Neutrophil (primary cell): ENCODE measurements around the gene EGFR.

ENCODE experiments used
- H3K27ac ChIP-seq: fragments of 200-600 bp; sonication (generic); 2 replicates; pipeline ENCODE4 v1.5.1; 2016; ENCODE audit warnings: mild to moderate bottlenecking, moderate library complexity
- H3K27me3 ChIP-seq: fragments of 200-600 bp; sonication (generic); 2 replicates; pipeline ENCODE4 v1.6.0; 2016; ENCODE audit warnings: mild to moderate bottlenecking
- H3K36me3 ChIP-seq: fragments of 200-600 bp; sonication (generic); 2 replicates; pipeline ENCODE4 v1.5.1; 2017
- H3K4me1 ChIP-seq, 2 experiments: fragments of 200-600 bp in 1 of 2; sonication (generic) in 1 of 2; 1 replicate in 1 of 2; 2 replicates in 1 of 2; pipeline versions ENCODE4 v1.5.1 to v1.6.1; 2013 to 2016; ENCODE audit warnings: low read depth in 1 of 2, low read length in 1 of 2, mild to moderate bottlenecking in 1 of 2, moderate library complexity in 1 of 2; ENCODE audit not compliant: control insufficient read depth in 1 of 2, insufficient read depth in 1 of 2
- H3K4me3 ChIP-seq, 2 experiments: fragments of 200-600 bp in 1 of 2; sonication (generic) in 1 of 2; 1 replicate in 1 of 2; 2 replicates in 1 of 2; pipeline ENCODE4 v1.5.1; 2013 to 2016; ENCODE audit warnings: low read depth in 1 of 2, low read length in 1 of 2, mild to moderate bottlenecking in 1 of 2, moderate library complexity in 1 of 2
- H3K9me3 ChIP-seq: fragments of 200-600 bp; sonication (generic); 2 replicates; pipeline ENCODE4 v1.5.1; 2016
- CTCF ChIP-seq: fragments of 200-600 bp; sonication (generic); IDR thresholded peaks from 2 replicates; pipeline ENCODE4 v1.5.1; 2016; ENCODE audit warnings: antibody characterized with exemption

The EGFR gene

GRCh38 chr7:55084307-55084706 is 65.5 kb downstream of the EGFR start:
- H3K36me3 ChIP-seq: no peaks in the 10 kb centered on the region
- H3K9me3 ChIP-seq: no peaks in the 10 kb centered on the region
- H3K27me3 ChIP-seq: no peaks in the 10 kb centered on the region
- H3K27ac ChIP-seq: no peak overlapping the region
- no peak overlapping the region for H3K4me3 ChIP-seq
- no peaks in the 10 kb centered on the region for H3K4me1 ChIP-seq
- TF ChIP-seq CTCF: no peak

- no peaks in the 10 kb centered on the region for H3K4me1 ChIP-seq
These were observed 66.9 kb downstream of the EGFR start for GRCh38 chr7:55085511-55086412.

GRCh38 chr7:55086413-55087201 is 67.8 kb downstream of the EGFR start:
- Histone ChIP-seq H3K9me3 (no peaks in the 10 kb centered on the region), H3K4me3 (no peak overlapping the region), H3K27me3 (no peaks in the 10 kb centered on the region), H3K27ac (no peak overlapping the region), H3K36me3 (no peaks in the 10 kb centered on the region), H3K4me1 (no peaks in the 10 kb centered on the region)
- no peak for TF ChIP-seq CTCF

More at GRCh38 chr7:55085511-55086412, 66.9 kb downstream of the EGFR start:
- Histone ChIP-seq H3K27me3 (no peaks in the 10 kb centered on the region), H3K27ac (no peak overlapping the region), H3K4me3 (no peak overlapping the region), H3K36me3 (no peaks in the 10 kb centered on the region), H3K9me3 (no peaks in the 10 kb centered on the region)
- no peak for TF ChIP-seq CTCF

GRCh38 chr7:55087521-55087961 is 68.7 kb downstream of the EGFR start:
- no peaks in the 10 kb centered on the region for H3K36me3 ChIP-seq

DNA sequence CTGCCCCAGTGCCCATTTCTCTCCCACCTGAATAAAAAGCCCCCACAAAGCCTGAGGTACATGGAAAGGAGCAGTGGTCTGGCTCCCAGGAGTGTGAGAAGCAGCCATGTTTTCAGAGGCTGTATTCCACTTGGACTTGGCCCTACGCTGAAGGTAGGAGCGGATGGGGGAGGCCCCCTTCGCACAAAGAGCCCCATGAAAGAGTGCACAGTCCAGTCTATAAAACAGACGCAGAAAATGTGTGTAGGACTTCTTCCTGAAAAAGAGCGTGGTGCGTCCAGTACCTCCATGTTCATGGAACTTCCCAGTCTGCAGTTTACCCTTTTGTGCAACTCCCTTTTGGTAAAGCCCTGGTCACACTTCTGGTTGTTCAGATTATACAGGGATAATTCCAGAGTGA is 69.3 kb downstream of the EGFR start:
- Histone ChIP-seq H3K9me3 (no peaks in the 10 kb centered on the region), H3K27me3 (no peaks in the 10 kb centered on the region), H3K27ac (no peak overlapping the region), H3K4me1 (no peaks in the 10 kb centered on the region), H3K36me3 (no peaks in the 10 kb centered on the region), H3K4me3 (no peak overlapping the region)
- TF ChIP-seq CTCF: no peak

More at GRCh38 chr7:55087521-55087961, 68.7 kb downstream of the EGFR start:
- TF ChIP-seq CTCF: no peak
- no peaks in the 10 kb centered on the region for H3K9me3 ChIP-seq
- no peak overlapping the region for H3K4me3 ChIP-seq
- no peak overlapping the region for H3K27ac ChIP-seq
- no peaks in the 10 kb centered on the region for H3K27me3 ChIP-seq
- no peaks in the 10 kb centered on the region for H3K4me1 ChIP-seq
